SK-N-SH (cell line): ENCODE data around the gene CDK4. TPM values are rescaled to one million over a fixed set of nuclear protein-coding genes. Genes with fewer than 3 reads are reported as not detected.

ENCODE experiments used
- CTCF ChIA-PET: fragments of 300-600, 350-600 bp; formaldehyde crosslinking; extraction: SDS; loops from one replicate; lab custom pipeline; 2021; lab: Yijun Ruan, JAX
- POLR2A ChIA-PET: fragments of 350-600 bp; sonication (Branson Sonifier 250); formaldehyde crosslinking; extraction: SDS; loops from one replicate; lab custom pipeline; 2020; ENCODE audit warnings: antibody characterized with exemption, inconsistent platforms; lab: Yijun Ruan, JAX
- DNase-seq: peaks from one replicate; pipeline ENCODE4 v3.0.0; 2012
- H2AFZ ChIP-seq: fragments of 200-600 bp; sonication (generic); 2 replicates; pipeline ENCODE4 v1.8.1; 2016; ENCODE audit warnings: antibody characterized with exemption, mild to moderate bottlenecking, low read depth
- H3F3A ChIP-seq: fragments of 200-600 bp; sonication (generic); replicated peaks from 2 replicates; pipeline ENCODE3; 2016; ENCODE audit warnings: antibody characterized with exemption, mild to moderate bottlenecking; ENCODE audit not compliant: insufficient read depth
- H3K27ac ChIP-seq, 2 experiments: fragments of 200-500 bp in 1 of 2; fragments of 200-600 bp in 1 of 2; sonication (Bioruptor generic) in 1 of 2; sonication (generic), shearing (Covaris generic) in 1 of 2; 2 replicates each; pipeline versions ENCODE4 v1.5.1 to v1.6.1; 2014 to 2016; ENCODE audit warnings: low read depth in 2 of 2, inconsistent platforms in 1 of 2, low read length in 1 of 2, mild to moderate bottlenecking in 1 of 2, mixed read lengths in 1 of 2
- H3K27me3 ChIP-seq: fragments of 200-600 bp; sonication (generic), shearing (Covaris generic); 2 replicates; pipeline ENCODE4 v1.6.1; 2016; ENCODE audit warnings: mixed run types; ENCODE audit not compliant: insufficient read depth
- H3K36me3 ChIP-seq, 2 experiments: fragments of 200-500 bp in 1 of 2; fragments of 200-600 bp in 1 of 2; sonication (Bioruptor generic) in 1 of 2; sonication (generic) in 1 of 2; replicated peaks in 1 of 2; 2 replicates each; pipeline versions ENCODE3 to v1.5.1; 2014 to 2016; ENCODE audit warnings: low read length in 1 of 2, mild to moderate bottlenecking in 1 of 2; ENCODE audit not compliant: insufficient read depth in 2 of 2, control insufficient read depth in 1 of 2
- H3K4me1 ChIP-seq, 2 experiments: fragments of 200-500 bp in 1 of 2; fragments of 200-600 bp in 1 of 2; sonication (Bioruptor generic) in 1 of 2; sonication (generic), shearing (Covaris generic) in 1 of 2; 2 replicates each; pipeline versions ENCODE4 v1.5.1 to v1.6.1; 2014 to 2016; ENCODE audit warnings: low read depth in 1 of 2, low read length in 1 of 2, mixed run types in 1 of 2; ENCODE audit not compliant: insufficient read depth in 2 of 2, control insufficient read depth in 1 of 2
- H3K4me2 ChIP-seq: fragments of 200-600 bp; sonication (generic), shearing (Covaris generic); 2 replicates; pipeline ENCODE4 v1.6.1; 2017; ENCODE audit warnings: mixed run types
- H3K4me3 ChIP-seq, 2 experiments: fragments of 200-500 bp in 1 of 2; fragments of 200-600 bp in 1 of 2; sonication (Bioruptor generic) in 1 of 2; sonication (generic), shearing (Covaris generic) in 1 of 2; 2 replicates each; pipeline versions ENCODE4 v1.5.1 to v1.8.1; 2014 to 2016; ENCODE audit warnings: low read depth in 2 of 2, inconsistent platforms in 1 of 2, low read length in 1 of 2, mild to moderate bottlenecking in 1 of 2, mixed read lengths in 1 of 2, moderate library complexity in 1 of 2
- H3K79me2 ChIP-seq: fragments of 200-600 bp; sonication (generic); 2 replicates; pipeline ENCODE4 v1.8.1; 2017; ENCODE audit warnings: mild to moderate bottlenecking; ENCODE audit not compliant: insufficient read depth
- H3K9ac ChIP-seq: fragments of 200-600 bp; sonication (generic); 2 replicates; pipeline ENCODE4 v1.6.1; 2017; ENCODE audit warnings: mixed run types
- H3K9me2 ChIP-seq: fragments of 200-600 bp; sonication (generic); 2 replicates; pipeline ENCODE4 v1.6.1; 2017; ENCODE audit warnings: mixed run types
- H3K9me3 ChIP-seq: fragments of 200-600 bp; sonication (generic); 2 replicates; pipeline ENCODE4 v1.6.1; 2017; ENCODE audit warnings: mixed run types, mild to moderate bottlenecking, moderate library complexity
- H4K20me1 ChIP-seq: fragments of 200-600 bp; sonication (generic); 2 replicates; pipeline ENCODE4 v1.6.1; 2017; ENCODE audit warnings: mild to moderate bottlenecking, mixed run types; ENCODE audit not compliant: insufficient read depth
- ELF1 ChIP-seq: IDR thresholded peaks from 2 replicates; pipeline ENCODE4 v1.4.0; 2012
- EZH2phosphoT487 ChIP-seq: fragments of 200-600 bp; sonication (generic); IDR thresholded peaks from 2 replicates; pipeline ENCODE4 v1.6.1; 2017; ENCODE audit warnings: low read depth, mixed run types, mild to moderate bottlenecking, antibody characterized with exemption, moderate library complexity, borderline replicate concordance
- FOSL2 ChIP-seq: IDR thresholded peaks from 2 replicates; pipeline ENCODE4 v1.4.0; 2012; ENCODE audit warnings: low read depth, mild to moderate bottlenecking, moderate library complexity, borderline replicate concordance
- GATA2 ChIP-seq: sonication (generic); formaldehyde crosslinking; IDR thresholded peaks from 2 replicates; pipeline ENCODE4 v1.5.0; 2020; ENCODE audit warnings: mild to moderate bottlenecking, missing genetic modification reagents
- JUND ChIP-seq: IDR thresholded peaks from 2 replicates; pipeline ENCODE4 v1.4.0; 2012
- RXRA ChIP-seq: IDR thresholded peaks from 2 replicates; pipeline ENCODE4 v1.4.0; 2012; ENCODE audit warnings: low read depth, mild to moderate bottlenecking, borderline replicate concordance
- SIN3A ChIP-seq: IDR thresholded peaks from 2 replicates; pipeline ENCODE4 v1.6.1; 2012; ENCODE audit warnings: low read depth, mild to moderate bottlenecking, low read length, moderate library complexity, borderline replicate concordance
- SMC3 ChIP-seq: IDR thresholded peaks from 2 replicates; pipeline ENCODE4 v1.6.1; 2012; ENCODE audit warnings: low read depth, low read length, improper control_type of control experiment
- TCF12 ChIP-seq: IDR thresholded peaks from 2 replicates; pipeline ENCODE4 v1.4.0; 2012
- WGBS: methylation state at CpG from one replicate; pipeline ENCODE4 v1.1.6; 2017; ENCODE audit warnings: low lambda C conversion rate; 5-methylcytosine and 5-hydroxymethylcytosine counted together
- polyA plus RNA-seq, 3 experiments: library from polyadenylated mRNA; depleted of rRNA; stranded (reverse); fragments of >200 nt; gene quantifications; 2 replicates each; pipeline ENCODE4 v1.2.3, GENCODE V29; 2012
- TF ChIP-seq, protein P1 (sequence below): IDR thresholded peaks from 2 replicates; pipeline ENCODE4 v1.4.0; 2012; ENCODE audit warnings: low read depth
- TF ChIP-seq, protein P2 (sequence below): fragments of 150-350 bp; IDR thresholded peaks from 2 replicates; pipeline ENCODE4 v1.6.1; 2017; ENCODE audit warnings: antibody characterized with exemption, low read length, low read depth, borderline replicate concordance
- TF ChIP-seq, protein P3 (sequence below): IDR thresholded peaks from 2 replicates; pipeline ENCODE4; 2012

The CDK4 gene
- polyA plus RNA-seq, 1 of the 3 experiments (the other 2 are of a cell fraction), result 324 TPM

DNA sequence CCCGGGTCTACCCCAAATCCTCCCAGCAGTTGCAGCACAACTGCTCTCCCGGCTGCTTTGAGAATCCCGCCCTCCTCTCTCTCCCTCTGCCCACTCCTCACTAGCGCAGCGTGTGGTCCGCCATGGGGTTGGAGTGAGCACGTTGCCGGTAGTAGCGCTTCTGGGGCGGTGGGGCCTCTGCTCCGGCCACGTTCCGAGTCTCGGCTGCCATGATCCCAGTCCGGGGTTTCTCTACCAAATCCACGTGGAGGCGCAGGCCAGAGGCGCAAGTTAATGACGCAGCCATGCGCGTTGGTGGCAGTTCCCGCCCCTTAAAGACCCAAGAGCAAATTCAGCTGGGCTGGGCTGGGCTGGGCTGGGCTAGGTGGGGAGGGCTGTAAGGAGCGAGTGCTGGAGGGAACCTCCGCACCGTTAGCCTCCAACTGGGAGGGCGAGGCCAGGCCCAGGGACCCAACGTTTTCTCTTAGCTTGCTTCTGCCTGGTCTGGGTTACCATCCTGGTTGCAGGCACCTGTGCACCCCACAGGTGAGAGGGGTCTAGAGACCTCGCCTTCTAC lies 19.8 kb upstream of the CDK4 start, which contains the start of gene METTL1 (continued):
- TF ChIP-seq ELF1 (0 out of 2 replicates have a peak, but pooled peaks have one; percentile 11), SMC3 (no peak), SIN3A (peak; percentile 99), EZH2phosphoT487 (no peak), TCF12 (no peak), GATA2 (CRISPR knock-in tag) (no peak), RXRA (no peak), JUND (no peak), FOSL2 (no peak)
- TF ChIP-seq, protein P1, sequence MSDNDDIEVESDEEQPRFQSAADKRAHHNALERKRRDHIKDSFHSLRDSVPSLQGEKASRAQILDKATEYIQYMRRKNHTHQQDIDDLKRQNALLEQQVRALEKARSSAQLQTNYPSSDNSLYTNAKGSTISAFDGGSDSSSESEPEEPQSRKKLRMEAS, result peak; percentile 100
- TF ChIP-seq, protein P2, sequence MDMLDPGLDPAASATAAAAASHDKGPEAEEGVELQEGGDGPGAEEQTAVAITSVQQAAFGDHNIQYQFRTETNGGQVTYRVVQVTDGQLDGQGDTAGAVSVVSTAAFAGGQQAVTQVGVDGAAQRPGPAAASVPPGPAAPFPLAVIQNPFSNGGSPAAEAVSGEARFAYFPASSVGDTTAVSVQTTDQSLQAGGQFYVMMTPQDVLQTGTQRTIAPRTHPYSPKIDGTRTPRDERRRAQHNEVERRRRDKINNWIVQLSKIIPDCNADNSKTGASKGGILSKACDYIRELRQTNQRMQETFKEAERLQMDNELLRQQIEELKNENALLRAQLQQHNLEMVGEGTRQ, result no peak

DNA sequence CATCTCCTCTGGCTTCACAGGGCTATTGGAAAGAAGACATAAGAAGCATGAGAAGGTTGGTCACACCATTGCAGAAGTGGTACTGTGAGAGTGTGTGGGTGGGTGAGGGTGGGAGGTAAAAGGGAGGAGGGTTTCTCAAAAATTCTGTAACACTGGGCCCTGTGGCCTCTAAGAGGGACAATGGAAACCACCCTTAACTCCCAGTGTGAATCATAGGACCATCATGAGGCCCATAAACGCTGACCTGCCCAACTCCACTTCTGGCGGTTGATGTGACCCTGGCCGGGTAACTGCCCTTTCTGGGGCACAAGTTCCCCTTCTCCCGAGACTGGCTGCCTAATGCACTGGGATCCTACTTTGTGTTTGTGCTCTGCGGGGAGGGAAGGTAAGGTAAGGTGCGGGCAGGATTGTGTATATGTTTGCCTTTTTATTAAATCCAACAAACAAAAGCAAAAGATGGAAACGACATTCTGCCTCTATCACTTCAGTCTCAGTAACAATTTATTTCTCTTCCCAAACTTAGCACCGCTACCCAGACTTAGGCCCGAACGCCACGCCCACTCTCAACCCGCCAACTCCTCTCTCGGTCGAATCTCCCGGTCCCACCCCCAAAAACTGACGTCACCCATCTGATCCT lies 19.2 kb upstream of the CDK4 start:
- peaks cover 3% of the 10 kb centered on the region for H3F3A ChIP-seq
- no peaks in the 10 kb centered on the region for H3K9me2 ChIP-seq
- peak overlapping the region; percentile 88 for H2AFZ ChIP-seq
- peaks cover 3 to 19% of the 10 kb centered on the region in 2 experiments; a peak in 1 of 4 replicates for H3K4me1 ChIP-seq
- no peaks in the 10 kb centered on the region for H3K27me3 ChIP-seq
- H3K9me3 ChIP-seq, result no peaks in the 10 kb centered on the region
- 2% methylated on average over 15 of the region's 16 CpGs for WGBS
- H3K9ac ChIP-seq, result peak overlapping the region; percentile 88
- peaks cover 9 to 21% of the 10 kb centered on the region in 2 experiments for H3K36me3 ChIP-seq
- H3K4me2 ChIP-seq, result peak overlapping the region; percentile 93
- TF ChIP-seq FOSL2, result 0 out of 2 replicates have a peak, but pooled peaks have one; percentile 3
- TF ChIP-seq, protein P3, sequence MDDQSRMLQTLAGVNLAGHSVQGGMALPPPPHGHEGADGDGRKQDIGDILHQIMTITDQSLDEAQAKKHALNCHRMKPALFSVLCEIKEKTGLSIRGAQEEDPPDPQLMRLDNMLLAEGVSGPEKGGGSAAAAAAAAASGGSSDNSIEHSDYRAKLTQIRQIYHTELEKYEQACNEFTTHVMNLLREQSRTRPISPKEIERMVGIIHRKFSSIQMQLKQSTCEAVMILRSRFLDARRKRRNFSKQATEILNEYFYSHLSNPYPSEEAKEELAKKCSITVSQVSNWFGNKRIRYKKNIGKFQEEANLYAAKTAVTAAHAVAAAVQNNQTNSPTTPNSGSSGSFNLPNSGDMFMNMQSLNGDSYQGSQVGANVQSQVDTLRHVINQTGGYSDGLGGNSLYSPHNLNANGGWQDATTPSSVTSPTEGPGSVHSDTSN, result no peak
- H3K79me2 ChIP-seq, result peaks cover 33% of the 10 kb centered on the region
- CTCF ChIA-PET, result interaction anchor here (0.8 to 2.0 kb wide), 7 partner anchors 10 to 45 kb away, joined by 3 to 11 read pairs (median 4); partner anchors contain the start of gene TSFM
- POLR2A ChIA-PET, result no interaction called here
- peak overlapping the region; percentile 60 to 78 for H3K4me3 ChIP-seq
- no peaks in the 10 kb centered on the region for H4K20me1 ChIP-seq
- DNase-seq, result peak; percentile 93
- peak overlapping the region; percentile 65 to 92 for H3K27ac ChIP-seq
